Measurements from ENCODE around the gene ETV2.

ETV2 gene

DNA sequence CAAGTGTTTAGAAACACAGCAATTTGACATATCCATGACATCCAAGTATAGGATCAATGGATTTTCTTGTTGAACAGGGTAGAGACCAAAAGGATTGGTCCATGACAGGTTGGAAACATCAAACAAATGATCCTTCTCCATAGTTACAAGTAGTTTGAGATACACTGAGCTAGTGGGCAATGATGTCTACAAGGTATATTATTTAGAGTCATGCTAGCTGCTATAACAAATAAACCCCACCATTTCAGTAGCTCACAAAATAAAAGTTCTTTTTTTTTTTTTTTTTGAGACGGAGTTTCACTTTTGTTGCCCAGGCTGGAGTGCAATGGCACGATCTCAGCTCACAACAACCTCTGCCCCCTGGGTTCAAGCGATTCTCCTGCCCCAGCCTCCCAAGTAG lies 33.9 kb upstream of the ETV2 start:
- no peak for ATAC-seq
- TF ChIP-seq TCF4 (CRISPR knock-in tag; IDR thresholded peaks at IDR 0.05; ENCODE audit: borderline replicate concordance) (no peak), ISL1 (CRISPR knock-in tag; IDR thresholded peaks at IDR 0.05) (no peak), POU6F1 (CRISPR knock-in tag; IDR thresholded peaks at IDR 0.05; ENCODE audit: borderline replicate concordance, low read depth) (no peak), CREB5 (CRISPR knock-in tag; IDR thresholded peaks at IDR 0.05; ENCODE audit: low read depth) (no peak), BACH2 (CRISPR knock-in tag; IDR thresholded peaks at IDR 0.05; ENCODE audit: borderline replicate concordance) (no peak), ZNF8 (CRISPR knock-in tag; IDR thresholded peaks at IDR 0.05) (no peak), PPARA (CRISPR knock-in tag; IDR thresholded peaks at IDR 0.05; ENCODE audit: borderline replicate concordance) (no peak), ESRRG (CRISPR knock-in tag; IDR thresholded peaks at IDR 0.05) (no peak), GLIS3 (CRISPR knock-in tag; IDR thresholded peaks at IDR 0.05) (no peak), ZNF565 (CRISPR knock-in tag; conservative IDR thresholded peaks at IDR 0.05; ENCODE audit: low read depth) (no peak), RARB (CRISPR knock-in tag; IDR thresholded peaks at IDR 0.05) (no peak)
- TF ChIP-seq, protein P1, sequence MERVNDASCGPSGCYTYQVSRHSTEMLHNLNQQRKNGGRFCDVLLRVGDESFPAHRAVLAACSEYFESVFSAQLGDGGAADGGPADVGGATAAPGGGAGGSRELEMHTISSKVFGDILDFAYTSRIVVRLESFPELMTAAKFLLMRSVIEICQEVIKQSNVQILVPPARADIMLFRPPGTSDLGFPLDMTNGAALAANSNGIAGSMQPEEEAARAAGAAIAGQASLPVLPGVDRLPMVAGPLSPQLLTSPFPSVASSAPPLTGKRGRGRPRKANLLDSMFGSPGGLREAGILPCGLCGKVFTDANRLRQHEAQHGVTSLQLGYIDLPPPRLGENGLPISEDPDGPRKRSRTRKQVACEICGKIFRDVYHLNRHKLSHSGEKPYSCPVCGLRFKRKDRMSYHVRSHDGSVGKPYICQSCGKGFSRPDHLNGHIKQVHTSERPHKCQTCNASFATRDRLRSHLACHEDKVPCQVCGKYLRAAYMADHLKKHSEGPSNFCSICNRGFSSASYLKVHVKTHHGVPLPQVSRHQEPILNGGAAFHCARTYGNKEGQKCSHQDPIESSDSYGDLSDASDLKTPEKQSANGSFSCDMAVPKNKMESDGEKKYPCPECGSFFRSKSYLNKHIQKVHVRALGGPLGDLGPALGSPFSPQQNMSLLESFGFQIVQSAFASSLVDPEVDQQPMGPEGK (CRISPR knock-in tag; IDR thresholded peaks at IDR 0.05; ENCODE audit: borderline replicate concordance): no peak
- TF ChIP-seq, protein P2, sequence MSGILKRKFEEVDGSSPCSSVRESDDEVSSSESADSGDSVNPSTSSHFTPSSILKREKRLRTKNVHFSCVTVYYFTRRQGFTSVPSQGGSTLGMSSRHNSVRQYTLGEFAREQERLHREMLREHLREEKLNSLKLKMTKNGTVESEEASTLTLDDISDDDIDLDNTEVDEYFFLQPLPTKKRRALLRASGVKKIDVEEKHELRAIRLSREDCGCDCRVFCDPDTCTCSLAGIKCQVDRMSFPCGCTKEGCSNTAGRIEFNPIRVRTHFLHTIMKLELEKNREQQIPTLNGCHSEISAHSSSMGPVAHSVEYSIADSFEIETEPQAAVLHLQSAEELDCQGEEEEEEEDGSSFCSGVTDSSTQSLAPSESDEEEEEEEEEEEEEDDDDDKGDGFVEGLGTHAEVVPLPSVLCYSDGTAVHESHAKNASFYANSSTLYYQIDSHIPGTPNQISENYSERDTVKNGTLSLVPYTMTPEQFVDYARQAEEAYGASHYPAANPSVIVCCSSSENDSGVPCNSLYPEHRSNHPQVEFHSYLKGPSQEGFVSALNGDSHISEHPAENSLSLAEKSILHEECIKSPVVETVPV (CRISPR knock-in tag; IDR thresholded peaks at IDR 0.05): no peak
- TF ChIP-seq, protein P3, sequence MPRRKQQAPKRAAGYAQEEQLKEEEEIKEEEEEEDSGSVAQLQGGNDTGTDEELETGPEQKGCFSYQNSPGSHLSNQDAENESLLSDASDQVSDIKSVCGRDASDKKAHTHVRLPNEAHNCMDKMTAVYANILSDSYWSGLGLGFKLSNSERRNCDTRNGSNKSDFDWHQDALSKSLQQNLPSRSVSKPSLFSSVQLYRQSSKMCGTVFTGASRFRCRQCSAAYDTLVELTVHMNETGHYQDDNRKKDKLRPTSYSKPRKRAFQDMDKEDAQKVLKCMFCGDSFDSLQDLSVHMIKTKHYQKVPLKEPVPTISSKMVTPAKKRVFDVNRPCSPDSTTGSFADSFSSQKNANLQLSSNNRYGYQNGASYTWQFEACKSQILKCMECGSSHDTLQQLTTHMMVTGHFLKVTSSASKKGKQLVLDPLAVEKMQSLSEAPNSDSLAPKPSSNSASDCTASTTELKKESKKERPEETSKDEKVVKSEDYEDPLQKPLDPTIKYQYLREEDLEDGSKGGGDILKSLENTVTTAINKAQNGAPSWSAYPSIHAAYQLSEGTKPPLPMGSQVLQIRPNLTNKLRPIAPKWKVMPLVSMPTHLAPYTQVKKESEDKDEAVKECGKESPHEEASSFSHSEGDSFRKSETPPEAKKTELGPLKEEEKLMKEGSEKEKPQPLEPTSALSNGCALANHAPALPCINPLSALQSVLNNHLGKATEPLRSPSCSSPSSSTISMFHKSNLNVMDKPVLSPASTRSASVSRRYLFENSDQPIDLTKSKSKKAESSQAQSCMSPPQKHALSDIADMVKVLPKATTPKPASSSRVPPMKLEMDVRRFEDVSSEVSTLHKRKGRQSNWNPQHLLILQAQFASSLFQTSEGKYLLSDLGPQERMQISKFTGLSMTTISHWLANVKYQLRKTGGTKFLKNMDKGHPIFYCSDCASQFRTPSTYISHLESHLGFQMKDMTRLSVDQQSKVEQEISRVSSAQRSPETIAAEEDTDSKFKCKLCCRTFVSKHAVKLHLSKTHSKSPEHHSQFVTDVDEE (CRISPR knock-in tag; IDR thresholded peaks at IDR 0.05): no peak

GRCh38 chr19:35608251-35608650 lies 33.3 kb upstream of the ETV2 start:
- no peak for ATAC-seq
- TF ChIP-seq TCF4 (CRISPR knock-in tag; IDR thresholded peaks at IDR 0.05; ENCODE audit: borderline replicate concordance) (no peak), ISL1 (CRISPR knock-in tag; IDR thresholded peaks at IDR 0.05) (no peak), ARNTL (CRISPR knock-in tag; IDR thresholded peaks at IDR 0.05; ENCODE audit: borderline replicate concordance, low read depth) (no peak)
- TF ChIP-seq, protein P2 (CRISPR knock-in tag; IDR thresholded peaks at IDR 0.05): no peak

- TF ChIP-seq ZNF70 (CRISPR knock-in tag; IDR thresholded peaks at IDR 0.05) (no peak), ZC3H10 (CRISPR knock-in tag; IDR thresholded peaks at IDR 0.05) (no peak), BACH2 (CRISPR knock-in tag; IDR thresholded peaks at IDR 0.05; ENCODE audit: borderline replicate concordance) (no peak), TCF4 (CRISPR knock-in tag; IDR thresholded peaks at IDR 0.05; ENCODE audit: borderline replicate concordance) (no peak), RARB (CRISPR knock-in tag; IDR thresholded peaks at IDR 0.05) (no peak), ZFP30 (CRISPR knock-in tag; IDR thresholded peaks at IDR 0.05) (no peak), GLIS3 (CRISPR knock-in tag; IDR thresholded peaks at IDR 0.05) (no peak)
- TF ChIP-seq, protein P3 (CRISPR knock-in tag; IDR thresholded peaks at IDR 0.05): no peak
These were observed 31.6 kb upstream of the ETV2 start for GRCh38 chr19:35609851-35610353.

More at GRCh38 chr19:35609851-35610353, 31.6 kb upstream of the ETV2 start:
- ATAC-seq: no peak
